Measurements from ENCODE around the gene OAS2.

OAS2 gene

DNA sequence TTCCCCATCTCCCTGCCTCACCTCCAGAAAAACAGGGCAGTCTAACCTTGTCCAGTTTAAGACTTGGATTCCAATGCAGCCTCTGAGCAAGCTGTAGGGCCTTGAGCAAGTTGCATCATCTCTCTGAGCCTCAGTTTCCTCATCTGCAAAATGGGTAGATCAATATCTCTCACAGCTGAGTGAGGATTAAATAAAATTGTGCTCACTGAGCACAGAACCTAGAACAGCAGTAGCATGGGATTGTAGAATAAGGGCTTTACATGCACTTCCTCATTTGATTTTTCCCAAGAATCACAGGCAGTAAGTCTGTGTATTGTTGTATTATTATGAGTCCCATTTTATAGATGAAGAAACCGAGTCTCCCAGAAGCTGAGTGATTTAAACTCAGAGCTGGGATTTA, 80.2 kb downstream of the OAS2 start:
- DNase-seq (ENCODE audit: low spot score), result no peak

DNA sequence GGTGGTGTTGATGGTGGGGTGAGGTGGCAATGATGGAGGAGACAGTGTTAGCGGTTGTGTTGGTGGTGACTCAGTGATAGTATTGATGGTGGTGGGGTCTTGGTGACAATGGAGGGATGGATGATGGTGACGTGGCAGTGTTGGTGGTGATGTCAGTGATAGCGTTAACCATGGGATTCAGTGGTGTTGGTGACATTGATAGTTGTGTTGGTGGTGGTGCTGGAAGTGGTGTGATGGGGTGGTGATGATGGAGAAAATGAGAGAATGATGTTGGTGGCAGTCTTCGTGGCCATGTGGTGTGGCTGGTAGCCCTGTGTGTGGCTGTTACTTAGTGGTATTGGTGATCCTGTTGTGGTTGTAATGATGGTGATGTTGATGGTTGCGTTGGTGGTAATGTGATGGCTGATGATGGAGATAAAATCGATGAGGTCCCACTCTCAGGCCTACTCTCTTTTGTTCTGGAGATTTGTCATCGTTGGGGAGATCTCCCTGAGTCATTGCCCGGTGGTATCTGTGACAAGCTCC, 80.8 kb downstream of the OAS2 start:
- DNase-seq (ENCODE audit: low spot score), result no peak

DNA sequence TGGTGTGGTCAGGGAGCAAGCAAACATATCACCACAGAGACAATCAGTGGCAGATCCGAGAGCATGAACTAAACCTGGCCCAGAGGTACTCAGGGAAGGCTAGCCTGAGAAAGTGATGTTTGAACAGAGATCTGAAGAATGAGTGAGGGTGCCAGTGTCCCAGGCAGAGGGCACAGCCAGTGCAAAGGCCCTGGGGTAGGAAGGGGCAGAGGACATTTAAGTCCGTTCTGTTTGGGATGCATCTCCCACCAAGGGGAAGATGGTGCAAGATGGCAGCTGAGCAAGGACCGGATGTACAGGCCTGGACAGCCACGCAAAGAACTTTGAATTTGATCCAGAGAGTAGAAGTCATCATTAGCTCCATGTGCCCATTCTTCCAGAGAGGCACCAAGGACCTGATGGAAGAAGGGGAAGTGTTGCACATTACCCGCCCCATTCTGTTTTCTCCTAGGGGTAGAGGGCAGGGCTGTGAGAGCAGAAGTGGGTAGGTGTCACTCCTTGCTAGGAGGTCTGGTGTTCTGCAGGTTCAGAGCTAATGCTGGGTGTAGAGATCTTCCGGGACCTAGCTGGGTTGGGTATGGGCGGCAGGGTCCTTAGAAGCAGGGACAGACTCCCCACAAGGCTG, 82.1 kb downstream of the OAS2 start:
- no peak for DNase-seq (ENCODE audit: low spot score)

DNA sequence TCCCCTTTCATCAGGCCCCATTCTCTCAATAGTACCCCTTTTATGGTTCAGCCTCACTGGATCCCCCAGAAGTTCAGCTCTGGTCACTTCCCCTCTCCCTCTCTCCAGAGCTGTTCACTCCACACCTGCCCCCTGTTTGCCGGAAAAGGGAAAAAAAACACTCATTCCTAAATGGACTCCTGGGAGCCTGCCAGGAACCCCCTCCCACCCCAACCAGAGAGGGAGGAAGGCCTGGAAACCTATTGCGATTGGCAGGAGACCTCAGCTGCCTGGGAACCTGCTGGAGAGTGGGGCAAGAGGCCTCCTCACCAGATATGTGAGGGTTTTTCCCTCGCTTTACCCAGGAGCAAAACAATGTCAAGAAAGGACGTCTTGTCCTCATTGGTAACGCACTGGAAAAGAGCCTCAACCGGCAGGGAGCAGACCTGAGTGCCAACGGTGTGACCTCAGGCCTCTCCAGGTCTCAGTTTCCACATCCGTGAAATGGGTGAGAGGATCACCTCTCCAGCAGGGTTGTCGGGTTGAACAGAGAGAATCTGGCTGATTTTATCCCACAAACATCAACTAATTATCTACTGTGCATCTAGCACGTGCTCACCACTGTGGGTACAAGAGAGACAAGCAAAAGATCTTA, 82.9 kb downstream of the OAS2 start:
- DNase-seq (ENCODE audit: low spot score), result no peak
